GM13977 (cell line): Measurements from ENCODE around the gene HEATR5A.

Source experiments
- DNase-seq: peaks from one replicate; pipeline ENCODE4 v3.0.0; 2012; ENCODE audit warnings: low spot score
- CTCF ChIP-seq: IDR thresholded peaks from 2 replicates; pipeline ENCODE4 v1.5.1; 2012; ENCODE audit warnings: mild to moderate bottlenecking, control low read depth; ENCODE audit not compliant: insufficient read depth; ENCODE audit errors: extremely low read depth, missing control alignments
- in situ Hi-C: fragments of 300-500 bp; cut with MboI; formaldehyde crosslinking; loops from one replicate; pipeline ENCODE4 v1.12.0; 2022; ENCODE audit warnings: low sequenced_read_pairs, low pct_unique_long_range_greater_than_20kb, mixed read lengths, inconsistent platforms; ENCODE audit not compliant: unreplicated experiment

The HEATR5A gene

GRCh38 chr14:31426663-31427062, 6.3 kb upstream of the HEATR5A start:
- no peak for TF ChIP-seq CTCF
- DNase-seq, result no peak
- in situ Hi-C loops, result no loop called here

GRCh38 chr14:31425905-31426304, 5.6 kb upstream of the HEATR5A start:
- TF ChIP-seq CTCF, result no peak
- no peak for DNase-seq
- in situ Hi-C loops, result no loop called here

- no peak for TF ChIP-seq CTCF
- no peak for DNase-seq
- in situ Hi-C loops, result no loop called here
Observed at GRCh38 chr14:31421200-31421599, 850 bp upstream of the HEATR5A start.

- in situ Hi-C loops, result no loop called here
- DNase-seq, result peak; percentile 46
- TF ChIP-seq CTCF, result no peak
Observed at GRCh38 chr14:31419967-31420318, 407 bp downstream of the HEATR5A start.

GRCh38 chr14:31419179-31419966, 977 bp downstream of the HEATR5A start:
- in situ Hi-C loops, result no loop called here
- TF ChIP-seq CTCF, result no peak
- no peak for DNase-seq

- no peak for DNase-seq
- no peak for TF ChIP-seq CTCF
- in situ Hi-C loops, result no loop called here
Observed at GRCh38 chr14:31418440-31418839, 1.9 kb downstream of the HEATR5A start.

- no peak for DNase-seq
- in situ Hi-C loops, result no loop called here
- no peak for TF ChIP-seq CTCF
Observed at GRCh38 chr14:31414190-31414833, 6.0 kb downstream of the HEATR5A start.
